ENCODE results near the gene GLE1.
"Not testable (repeated sequence)": the region's sequence is repeated elsewhere in the genome, so short reads cannot be mapped to it uniquely, and the experiment has no call there.

Gene GLE1

DNA sequence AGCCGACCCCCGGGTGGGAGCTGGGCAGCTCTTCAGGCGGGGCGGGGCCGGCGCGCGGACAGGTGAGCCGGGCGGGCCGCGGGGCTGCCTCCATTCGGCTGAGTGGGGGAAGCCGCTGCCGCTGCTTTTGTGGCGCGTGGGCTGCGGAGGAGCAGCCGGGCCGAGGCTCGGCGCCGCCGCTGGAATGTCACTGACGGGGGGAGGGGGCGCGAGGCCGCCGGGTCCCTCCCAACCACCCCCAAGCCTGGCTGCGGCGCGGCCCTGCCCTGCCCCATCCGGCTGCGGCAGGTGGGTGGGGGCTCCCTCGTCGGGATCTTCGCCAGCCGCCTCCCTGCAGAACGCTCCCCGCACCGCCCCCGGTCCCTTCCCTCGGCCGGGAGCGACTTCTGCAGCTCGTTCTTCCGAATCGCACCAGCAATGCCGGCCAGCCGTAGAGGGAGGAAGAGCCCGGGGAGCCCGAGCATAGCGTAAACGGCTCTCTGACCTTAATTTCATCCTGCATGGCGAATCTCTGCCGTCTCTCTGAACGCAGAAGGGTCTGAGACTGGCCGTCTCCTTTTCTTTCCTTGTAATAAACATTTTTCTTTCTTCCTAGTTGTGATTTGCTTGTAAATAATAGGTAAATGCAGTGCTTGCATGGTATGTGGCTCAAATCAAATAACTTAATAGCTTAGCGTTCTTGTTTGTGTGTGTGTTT lies 48.4 kb downstream of the GLE1 start:
- DNase-seq (ENCODE audit: low spot score): no peak

- DNase-seq (ENCODE audit: low spot score): no peak
These were observed 49.2 kb downstream of the GLE1 start for GRCh38 chr9:128553728-128554127.

GRCh38 chr9:128554155-128554862 lies 49.8 kb downstream of the GLE1 start:
- DNase-seq (ENCODE audit: low spot score): no peak

- DNase-seq (ENCODE audit: low spot score): no peak
These were observed 50.7 kb downstream of the GLE1 start for GRCh38 chr9:128555180-128555721.

- DNase-seq (ENCODE audit: low spot score): no peak
These were observed 51.8 kb downstream of the GLE1 start for GRCh38 chr9:128556276-128556675.

DNA sequence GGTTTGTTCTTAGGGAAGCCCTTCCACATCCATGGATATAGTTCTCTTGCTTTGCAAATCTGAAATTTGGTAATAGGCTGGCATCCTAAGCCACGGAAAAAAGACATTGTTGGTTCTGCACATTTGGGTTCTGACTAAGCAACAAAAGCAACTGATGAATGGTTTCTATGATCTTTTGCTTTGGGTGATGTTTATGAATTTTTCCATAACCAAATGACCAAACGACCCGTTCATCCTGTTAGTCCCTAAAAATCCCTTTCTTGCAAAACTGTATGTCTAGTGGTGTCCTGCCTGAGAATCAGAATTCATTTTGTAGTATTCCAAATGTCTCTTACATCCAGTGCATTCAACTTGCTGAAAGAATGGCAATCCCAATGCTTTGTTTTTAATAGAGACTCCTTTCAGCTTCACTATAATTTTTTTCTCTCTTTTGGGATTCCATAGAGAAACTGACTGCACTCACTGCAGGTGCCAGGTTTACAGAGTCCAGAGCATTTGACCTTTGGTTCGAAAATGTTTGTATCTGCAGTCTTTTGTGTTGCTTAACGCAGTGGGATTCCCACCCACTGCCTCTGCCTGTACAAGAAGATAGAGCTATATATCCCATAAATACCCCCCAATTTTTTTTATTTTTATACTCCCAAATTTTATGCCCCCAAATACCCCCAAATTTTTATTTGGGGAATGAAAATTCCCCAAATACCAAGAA lies 52.6 kb downstream of the GLE1 start:
- no peak for DNase-seq (ENCODE audit: low spot score)

GRCh38 chr9:128558431-128559310 lies 54.2 kb downstream of the GLE1 start:
- DNase-seq (ENCODE audit: low spot score): peak; percentile 92

DNA sequence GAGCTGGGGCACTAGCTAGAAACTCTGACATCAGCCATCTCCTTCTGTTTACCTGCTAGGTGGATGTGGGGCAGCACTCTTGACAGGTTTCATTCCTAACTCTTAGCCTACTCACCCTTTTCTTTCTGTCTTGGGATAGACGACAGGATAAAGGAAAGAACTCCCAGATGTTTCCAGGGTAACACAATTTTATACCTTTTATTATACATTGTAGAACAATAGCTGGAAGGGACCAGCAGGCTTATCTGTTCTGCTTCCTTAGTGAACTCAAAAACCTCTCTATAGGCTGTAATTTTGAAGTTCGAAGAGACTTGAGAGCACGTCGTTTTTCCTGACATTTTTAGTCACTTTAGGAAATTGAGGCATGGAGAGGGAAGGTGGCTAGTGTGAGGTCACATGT lies 61.1 kb downstream of the GLE1 start:
- no peak for DNase-seq (ENCODE audit: low spot score)

DNA sequence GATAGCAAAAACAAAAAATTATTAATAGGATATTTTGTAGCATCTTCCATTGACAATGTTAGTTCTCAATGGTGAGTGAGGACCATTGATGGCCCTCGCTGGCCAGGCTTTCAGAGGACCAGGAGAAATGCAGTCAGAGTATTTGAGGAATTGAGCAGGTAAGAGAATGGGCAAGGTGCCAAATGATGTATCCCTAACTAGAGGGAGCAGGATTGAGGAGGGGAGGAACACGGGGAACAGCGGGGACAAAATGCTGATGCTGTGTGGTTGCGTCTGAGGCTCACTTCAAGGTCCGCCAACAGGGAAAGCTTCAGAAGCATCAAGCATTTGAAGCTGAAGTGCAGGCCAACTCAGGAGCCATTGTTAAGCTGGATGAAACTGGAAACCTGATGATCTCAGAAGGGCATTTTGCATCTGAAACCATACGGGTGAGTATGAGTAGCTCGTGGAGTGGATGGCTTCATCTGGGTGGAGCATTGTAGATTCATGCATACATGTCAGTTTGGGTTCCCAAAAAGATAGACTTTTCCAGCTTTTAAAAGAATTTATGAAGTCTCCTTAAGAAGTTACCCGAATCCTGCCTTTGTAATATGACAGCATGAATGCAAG lies 64.1 kb downstream of the GLE1 start:
- no peak for DNase-seq (ENCODE audit: low spot score)

DNA sequence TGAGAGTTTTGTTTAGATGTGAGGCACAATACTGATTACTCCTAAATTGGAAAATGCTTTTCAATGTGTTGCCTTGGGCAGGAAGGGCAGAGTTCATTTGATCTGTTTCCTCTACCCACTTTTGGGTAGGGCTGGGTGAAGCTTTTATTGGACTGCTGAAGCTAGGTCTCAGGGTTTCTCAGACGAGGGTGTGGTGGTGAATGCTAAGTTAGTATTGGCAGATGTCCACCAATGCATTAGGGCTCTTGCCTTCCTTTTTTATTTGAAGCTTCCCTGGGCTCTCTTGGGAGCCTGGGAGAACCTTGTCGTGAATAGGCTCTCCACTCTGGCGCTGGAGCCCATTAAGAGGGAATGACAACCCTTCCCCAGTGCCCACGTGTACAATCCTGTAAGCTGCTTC lies 71.0 kb downstream of the GLE1 start:
- no peak for DNase-seq (ENCODE audit: low spot score)

DNA sequence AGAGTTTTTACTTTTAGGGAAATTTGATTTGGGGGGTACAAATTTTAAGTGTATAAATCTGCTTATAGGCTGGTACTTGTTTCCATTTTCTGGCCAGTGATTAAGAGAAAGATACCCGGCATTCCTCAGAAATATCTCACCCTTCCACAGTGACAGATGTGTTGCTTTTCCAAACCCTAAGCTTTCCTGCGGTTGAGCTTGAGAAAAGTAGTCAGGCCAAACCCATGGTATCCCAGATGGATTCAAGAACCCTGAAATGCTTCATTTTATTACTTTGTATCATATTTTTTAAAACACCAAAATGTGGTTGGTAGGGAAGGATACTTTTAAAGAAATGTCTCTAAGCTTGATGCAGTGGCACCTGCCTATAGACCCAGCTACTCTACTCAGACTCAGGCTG lies 71.4 kb downstream of the GLE1 start:
- no peak for DNase-seq (ENCODE audit: low spot score)

- DNase-seq (ENCODE audit: low spot score): no peak
These were observed 72.7 kb downstream of the GLE1 start for GRCh38 chr9:128577206-128577605.

DNA sequence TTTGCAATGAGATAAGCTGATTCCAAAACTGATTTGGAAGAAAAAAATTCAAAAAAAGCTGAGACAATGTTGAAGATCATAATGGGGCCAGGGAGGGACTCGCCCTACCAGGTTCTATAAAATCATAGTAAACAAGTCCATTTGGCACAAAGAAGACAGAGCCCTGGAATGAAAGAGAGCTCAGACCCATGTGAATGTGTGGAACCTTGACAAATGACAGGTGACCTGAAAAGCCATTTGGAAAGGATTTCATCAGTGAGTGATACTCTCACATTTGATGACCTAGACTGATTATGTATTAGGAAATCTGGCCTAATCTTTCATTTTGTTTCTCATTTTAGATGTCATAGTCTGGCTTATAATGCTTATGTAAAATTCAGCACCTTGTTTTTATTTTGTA lies 74.7 kb downstream of the GLE1 start:
- DNase-seq (ENCODE audit: low spot score): no peak

- DNase-seq (ENCODE audit: low spot score): no peak
These were observed 76.2 kb downstream of the GLE1 start for GRCh38 chr9:128580731-128581130.

- DNase-seq (ENCODE audit: low spot score): not testable (repeated sequence)
These were observed 80.6 kb downstream of the GLE1 start for GRCh38 chr9:128585155-128585554.

DNA sequence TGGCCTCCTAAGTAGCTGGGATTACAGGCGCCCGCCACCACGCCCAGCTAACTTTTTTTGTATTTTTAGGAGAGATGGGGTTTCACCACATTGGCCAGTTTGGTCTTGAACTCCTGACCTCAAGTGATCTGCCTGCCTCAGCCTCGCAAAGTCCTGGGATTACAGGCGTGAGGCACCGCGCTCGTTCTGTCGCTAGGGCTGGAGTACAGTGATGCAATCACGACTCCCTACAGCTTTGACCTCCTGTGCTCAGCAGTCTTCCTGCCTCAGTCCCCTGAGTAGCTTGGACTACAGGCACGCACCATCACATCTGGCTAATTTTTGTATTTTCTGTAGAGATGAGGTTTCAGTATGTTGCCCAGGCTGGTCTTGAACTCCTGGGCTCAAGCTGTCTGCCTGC lies 82.4 kb downstream of the GLE1 start:
- DNase-seq (ENCODE audit: low spot score): not testable (repeated sequence)

GRCh38 chr9:128587453-128587852 lies 82.9 kb downstream of the GLE1 start:
- DNase-seq (ENCODE audit: low spot score): no peak

GRCh38 chr9:128588581-128589233 lies 84.2 kb downstream of the GLE1 start:
- no peak for DNase-seq (ENCODE audit: low spot score)

All from COLO829 (cell line).